Upper lobe of left lung (tissue), 4 donors: ENCODE measurements around the gene LAMP1.

Experiments
- CTCF ChIP-seq, 6 experiments: fragments of 450-650 bp in 4 of 6; fragments of 200-600 bp in 2 of 6; sonication (generic) in 2 of 6; IDR thresholded peaks; one replicate each; pipeline ENCODE4 v1.5.1; 2016 to 2019; ENCODE audit warnings: antibody characterized with exemption in 6 of 6
- EP300 ChIP-seq, 4 donors: sonication (generic); formaldehyde crosslinking; IDR thresholded peaks; one replicate each; pipeline ENCODE4 v1.5.1; 2017; ENCODE audit warnings: antibody characterized with exemption in 4 of 4, control low read depth in 2 of 4

DNA sequence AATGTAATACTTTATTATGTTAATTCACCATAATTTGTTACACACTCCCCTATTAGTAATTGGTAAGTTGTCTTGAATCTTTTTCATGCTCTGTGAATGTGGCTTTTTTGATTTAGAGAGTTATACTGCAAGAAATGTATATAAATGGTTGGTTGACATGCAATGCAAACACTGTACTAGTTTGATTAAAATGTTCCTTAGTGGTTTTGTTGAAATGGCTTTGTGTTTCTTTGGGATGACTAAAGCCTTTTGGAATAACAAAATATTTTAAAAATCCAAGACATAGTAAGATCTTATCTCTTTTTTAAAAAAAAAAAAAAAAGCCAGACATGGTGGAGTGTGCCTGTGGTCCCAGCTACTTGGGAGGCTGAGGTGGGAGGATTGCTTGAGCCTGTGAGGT, 10.5 kb downstream of the LAMP1 start:
- TF ChIP-seq CTCF (IDR thresholded peaks at IDR 0.05): no peak
- no peak for TF ChIP-seq EP300 (IDR thresholded peaks at IDR 0.05)
